Natural killer cell treated with Interleukin-12 subunit alpha and Interleukin-12 subunit beta and Interleukin-15 and Interleukin-18, amount 100 ng/mL, for 72 hours (primary cell): ENCODE data around the gene MED13. TPM values are rescaled to one million over a fixed set of nuclear protein-coding genes. Genes with fewer than 3 reads are reported as not detected.

Experiments used
- ATAC-seq, 2 donors: fragments of 150-1000 bp; cut with Tn5 transposase in 1 of 2; sonication (Bioruptor Pico), chemical (Tn5 transposase) in 1 of 2; 2 replicates each; pipeline ENCODE4 v1.10.0; 2021
- DNase-seq: peaks from one replicate; pipeline ENCODE4 v3.0.0; 2022; ENCODE audit warnings: low spot score
- H3K27ac Mint-ChIP-seq, 2 donors: 1 replicate in 1 of 2; 2 replicates in 1 of 2; pipeline ENCODE4 v1.8.0; 2022; ENCODE audit warnings: mixed read lengths in 2 of 2, mild to moderate bottlenecking in 1 of 2, moderate library complexity in 1 of 2
- H3K27me3 Mint-ChIP-seq, 2 donors: 1 replicate in 1 of 2; 2 replicates in 1 of 2; pipeline ENCODE4 v1.8.0; 2022; ENCODE audit warnings: mixed read lengths in 2 of 2
- H3K36me3 Mint-ChIP-seq: one replicate; pipeline ENCODE4 v1.8.0; 2022; ENCODE audit warnings: mixed read lengths
- H3K4me1 Mint-ChIP-seq, 2 donors: 1 replicate in 1 of 2; 2 replicates in 1 of 2; pipeline ENCODE4 v1.8.0; 2022; ENCODE audit warnings: low read depth in 2 of 2, mixed read lengths in 2 of 2, mild to moderate bottlenecking in 1 of 2
- H3K4me3 Mint-ChIP-seq: one replicate; pipeline ENCODE4 v1.8.0; 2022; ENCODE audit warnings: mixed read lengths
- H3K9me3 Mint-ChIP-seq: 2 replicates; pipeline ENCODE4 v1.8.0; 2022; ENCODE audit warnings: mixed read lengths
- total RNA-seq, 2 donors: library from RNA; stranded (reverse); gene quantifications; one replicate each; pipeline ENCODE4 v1.2.3, GENCODE V29; 2022

MED13 gene
- total RNA-seq, 2 donors from 2014 or later: 75.8 to 129 TPM

DNA sequence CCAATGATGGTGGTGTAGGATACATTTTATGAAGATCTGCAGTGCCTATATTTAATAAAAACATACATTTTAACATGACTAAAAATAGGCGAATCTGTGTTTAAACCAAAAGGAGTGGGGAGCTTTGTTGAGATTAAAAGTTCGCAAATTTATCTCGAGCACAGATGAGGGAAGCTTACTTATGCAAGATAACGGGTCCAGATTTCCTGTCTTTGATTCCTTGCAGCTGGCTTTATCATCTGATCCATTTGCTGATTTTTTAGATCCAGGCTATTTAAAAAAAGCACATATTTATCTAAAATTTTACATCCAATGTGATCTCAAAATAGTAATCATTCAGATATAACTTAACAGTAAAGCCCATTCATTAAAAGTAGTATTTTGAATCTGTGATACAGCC lies 80.3 kb downstream of the MED13 start:
- Mint-ChIP-seq H3K27ac (no peak overlapping the region), H3K36me3 (peaks cover 24% of the 10 kb centered on the region), H3K9me3 (no peaks in the 10 kb centered on the region), H3K27me3 (no peaks in the 10 kb centered on the region), H3K4me3 (no peak overlapping the region), H3K4me1 (peaks cover 7 to 9% of the 10 kb centered on the region in 2 donors)
- ATAC-seq (no peak), DNase-seq (no peak)

DNA sequence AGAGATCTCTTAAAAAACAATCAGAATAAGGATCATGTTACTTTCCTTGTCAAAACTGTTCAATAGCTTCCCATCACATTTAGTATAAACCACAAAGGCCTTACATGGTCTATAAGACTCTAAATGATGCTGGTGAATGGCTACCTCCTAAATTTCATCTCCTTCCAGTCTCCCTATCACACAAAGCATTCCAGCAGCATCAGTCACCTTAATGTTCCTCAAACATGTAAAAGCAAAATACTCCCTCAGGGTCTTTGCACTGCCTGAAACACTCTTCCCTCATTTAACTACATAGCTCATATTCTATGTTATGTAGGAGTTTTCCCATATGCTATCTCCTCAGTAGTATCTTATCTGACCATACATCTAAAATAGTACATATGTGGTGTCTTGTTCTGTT lies 83.8 kb downstream of the MED13 start:
- DNase-seq (no peak), ATAC-seq (no peak)
- Mint-ChIP-seq H3K4me1 (peaks cover 7 to 9% of the 10 kb centered on the region in 2 donors), H3K27me3 (no peaks in the 10 kb centered on the region), H3K4me3 (no peak overlapping the region), H3K36me3 (peaks cover 18% of the 10 kb centered on the region), H3K27ac (no peak overlapping the region), H3K9me3 (no peaks in the 10 kb centered on the region)

DNA sequence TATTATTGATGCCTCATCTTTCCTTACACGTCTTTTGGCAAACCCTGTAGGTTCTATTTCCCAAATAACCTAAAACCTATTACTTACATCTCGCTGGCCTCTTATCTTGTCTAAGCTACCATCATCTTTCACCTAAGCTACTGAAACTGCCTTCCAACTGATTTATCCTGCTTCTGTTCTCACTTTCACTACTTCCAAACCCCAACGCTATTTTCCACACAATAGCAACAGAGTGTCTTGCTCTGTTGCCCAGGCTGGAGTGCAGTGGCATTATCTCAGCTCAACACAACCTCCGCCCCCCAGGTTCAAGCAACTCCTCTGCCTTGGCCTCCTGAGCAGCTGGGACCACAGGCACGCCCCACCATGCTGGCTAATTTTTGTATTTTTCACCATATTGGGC lies 84.5 kb downstream of the MED13 start:
- no peaks in the 10 kb centered on the region for H3K27me3 Mint-ChIP-seq
- no peak for ATAC-seq
- H3K9me3 Mint-ChIP-seq: no peaks in the 10 kb centered on the region
- no peak for DNase-seq
- peaks cover 12% of the 10 kb centered on the region in 2 donors for H3K4me1 Mint-ChIP-seq
- H3K4me3 Mint-ChIP-seq: no peak overlapping the region
- H3K36me3 Mint-ChIP-seq: peaks cover 18% of the 10 kb centered on the region
- H3K27ac Mint-ChIP-seq: no peak overlapping the region

DNA sequence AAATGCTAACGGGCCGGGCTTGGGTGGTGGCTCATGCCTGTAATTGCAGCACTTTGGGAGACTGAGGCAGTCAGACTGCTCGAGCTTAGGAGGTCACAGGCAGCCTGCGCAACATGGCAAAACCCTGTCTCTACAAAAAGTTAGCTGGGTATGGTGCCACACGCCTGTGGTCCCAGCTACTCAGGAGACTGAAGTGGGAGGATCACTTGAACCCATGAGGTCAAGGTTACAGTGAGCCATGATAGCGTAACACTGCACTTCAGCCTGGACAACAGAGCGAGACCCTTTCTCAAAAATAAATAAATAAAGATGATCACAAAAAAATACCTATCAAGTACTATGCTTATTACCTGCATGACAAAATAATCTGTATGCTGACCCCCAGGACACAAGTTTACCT lies 91.0 kb downstream of the MED13 start:
- ATAC-seq: no peak
- H3K36me3 Mint-ChIP-seq: peaks cover 5% of the 10 kb centered on the region
- no peaks in the 10 kb centered on the region for H3K9me3 Mint-ChIP-seq
- no peak overlapping the region for H3K4me3 Mint-ChIP-seq
- H3K4me1 Mint-ChIP-seq: peaks cover 11 to 17% of the 10 kb centered on the region in 2 donors
- no peak for DNase-seq
- peak overlapping the region in 1 of 2 donors; percentile 67 for H3K27ac Mint-ChIP-seq
- no peaks in the 10 kb centered on the region for H3K27me3 Mint-ChIP-seq

DNA sequence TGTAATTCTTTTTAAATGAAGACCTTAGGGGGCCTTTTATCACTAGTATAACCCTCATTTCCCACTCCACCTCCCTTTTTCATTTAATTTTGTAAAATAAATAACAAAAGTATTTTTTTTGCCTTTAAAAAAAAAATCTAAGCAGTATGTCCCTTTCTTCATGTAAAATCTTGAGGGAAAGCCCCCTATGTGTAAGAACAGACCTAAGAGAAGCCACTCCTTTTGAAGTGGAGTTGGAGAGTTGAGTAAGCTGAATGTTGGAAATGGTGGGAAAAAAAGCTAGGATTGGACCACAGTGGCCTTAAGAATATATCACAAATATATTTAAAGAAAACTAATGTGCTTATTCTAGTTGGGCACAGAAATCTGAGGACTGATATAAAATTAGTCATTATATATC lies 92.8 kb downstream of the MED13 start:
- no peak overlapping the region for H3K4me3 Mint-ChIP-seq
- ATAC-seq: no peak
- peaks cover 11 to 17% of the 10 kb centered on the region in 2 donors for H3K4me1 Mint-ChIP-seq
- H3K27ac Mint-ChIP-seq: no peak overlapping the region
- peaks cover 11% of the 10 kb centered on the region for H3K36me3 Mint-ChIP-seq
- no peaks in the 10 kb centered on the region for H3K27me3 Mint-ChIP-seq
- no peaks in the 10 kb centered on the region for H3K9me3 Mint-ChIP-seq
- DNase-seq: no peak

DNA sequence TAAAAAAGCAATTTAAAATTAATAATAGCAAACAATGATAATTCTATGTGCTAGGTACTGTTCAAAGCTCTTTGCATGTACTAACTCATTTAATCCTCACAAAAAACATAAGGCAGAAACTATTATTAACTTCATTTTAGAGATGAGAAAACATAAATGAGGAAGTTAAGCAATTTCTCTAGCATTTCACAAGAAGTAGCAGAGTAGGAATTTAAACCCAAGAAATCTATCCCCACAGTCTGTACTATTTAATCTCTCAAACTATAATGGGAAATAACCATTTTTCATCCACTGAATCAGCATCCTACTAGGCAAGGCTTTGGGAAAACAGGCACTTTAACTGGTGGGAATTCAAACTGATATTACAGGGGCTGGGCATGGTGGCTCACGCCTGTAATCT lies 95.0 kb downstream of the MED13 start:
- no peak overlapping the region for H3K4me3 Mint-ChIP-seq
- no peaks in the 10 kb centered on the region for H3K9me3 Mint-ChIP-seq
- H3K27me3 Mint-ChIP-seq: no peaks in the 10 kb centered on the region
- no peak for DNase-seq
- peaks cover 15% of the 10 kb centered on the region for H3K36me3 Mint-ChIP-seq
- no peak overlapping the region for H3K27ac Mint-ChIP-seq
- no peak for ATAC-seq
- peaks cover 5 to 7% of the 10 kb centered on the region in 2 donors for H3K4me1 Mint-ChIP-seq

DNA sequence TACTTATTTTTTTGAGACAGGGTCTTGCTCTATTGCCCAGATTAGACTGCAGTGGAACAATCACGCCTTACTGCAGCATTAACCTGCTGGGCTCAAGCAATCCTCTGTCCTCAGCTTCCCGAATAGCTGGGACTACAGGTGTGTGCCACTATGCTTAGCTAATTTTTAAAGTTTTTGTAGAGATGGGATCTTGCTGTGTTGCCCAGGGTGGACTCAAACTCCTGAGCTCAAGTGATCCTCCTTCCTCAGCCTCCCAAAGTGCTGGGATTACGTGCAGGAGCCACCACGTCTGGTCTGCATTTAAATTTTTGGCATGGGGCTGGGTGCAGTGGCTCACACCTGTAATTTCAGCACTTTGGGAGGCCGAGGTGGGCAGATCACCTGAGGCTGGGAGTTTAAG lies 96.3 kb downstream of the MED13 start:
- Mint-ChIP-seq H3K27ac (no peak overlapping the region), H3K4me1 (no peaks in the 10 kb centered on the region), H3K36me3 (peaks cover 12% of the 10 kb centered on the region), H3K9me3 (no peaks in the 10 kb centered on the region), H3K4me3 (no peak overlapping the region), H3K27me3 (no peaks in the 10 kb centered on the region)
- ATAC-seq (no peak), DNase-seq (no peak)

DNA sequence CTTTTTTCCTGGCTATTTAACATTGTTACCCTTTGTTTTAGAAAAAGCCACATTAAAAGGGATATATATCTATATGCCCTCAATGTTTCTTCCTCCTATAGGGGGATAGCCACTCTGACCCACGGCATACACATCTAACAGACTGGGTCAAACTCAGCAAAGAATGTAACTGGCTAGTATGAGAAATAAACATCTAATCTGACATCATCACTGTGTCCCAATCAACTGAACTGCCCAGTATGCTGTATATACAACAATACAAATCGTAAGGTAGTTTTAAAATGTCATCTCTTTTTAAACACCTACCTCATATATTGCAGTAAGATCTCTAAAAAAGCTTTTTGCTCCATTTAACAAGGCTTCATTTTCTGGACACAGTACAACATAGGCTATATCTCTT lies 97.3 kb downstream of the MED13 start:
- Mint-ChIP-seq H3K4me1 (no peaks in the 10 kb centered on the region), H3K27ac (no peak overlapping the region), H3K9me3 (no peaks in the 10 kb centered on the region), H3K4me3 (no peak overlapping the region), H3K36me3 (peaks cover 16% of the 10 kb centered on the region), H3K27me3 (no peaks in the 10 kb centered on the region)
- DNase-seq: no peak
- ATAC-seq: no peak

DNA sequence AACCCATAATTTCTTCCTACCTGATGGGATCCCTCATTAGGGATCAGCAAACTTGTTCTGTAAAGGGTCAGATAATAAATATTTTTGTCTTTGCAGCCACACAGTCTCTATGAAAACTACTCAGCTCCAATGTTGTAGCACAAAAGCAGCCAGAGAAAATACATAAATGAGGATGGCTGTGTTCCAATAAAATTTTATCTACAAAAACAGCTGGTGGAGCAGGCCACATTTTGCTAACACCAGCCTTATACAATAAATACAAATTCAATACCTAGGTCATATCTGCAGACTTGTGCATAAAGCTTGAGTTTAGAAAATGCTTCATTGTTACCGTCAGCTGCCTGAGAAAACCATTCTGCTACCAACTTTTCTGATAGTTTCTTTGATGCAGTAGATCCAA lies 98.9 kb downstream of the MED13 start:
- no peak overlapping the region for H3K27ac Mint-ChIP-seq
- H3K9me3 Mint-ChIP-seq: no peaks in the 10 kb centered on the region
- no peak overlapping the region for H3K4me3 Mint-ChIP-seq
- H3K4me1 Mint-ChIP-seq: no peaks in the 10 kb centered on the region
- peaks cover 16% of the 10 kb centered on the region for H3K36me3 Mint-ChIP-seq
- ATAC-seq: no peak
- no peaks in the 10 kb centered on the region for H3K27me3 Mint-ChIP-seq
- no peak for DNase-seq

DNA sequence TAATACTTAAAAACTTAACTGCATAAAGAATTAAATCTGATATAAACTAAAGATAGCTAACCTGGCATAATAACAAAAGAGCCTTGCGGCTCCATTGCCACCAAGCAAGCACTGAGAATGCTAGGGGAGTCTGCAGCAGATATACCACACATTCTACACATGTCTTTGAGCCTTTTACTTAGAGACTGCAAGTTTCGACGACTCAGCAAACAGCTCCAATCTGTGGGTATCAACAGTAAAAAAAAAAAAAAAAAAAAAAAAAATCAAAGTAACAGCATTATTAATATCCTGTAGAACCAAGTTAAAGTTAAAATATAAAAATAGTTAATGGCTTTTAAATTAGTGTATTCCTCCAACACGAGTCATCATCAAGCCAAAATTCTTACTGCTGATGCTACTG lies 109.5 kb downstream of the MED13 start:
- H3K9me3 Mint-ChIP-seq: no peaks in the 10 kb centered on the region
- DNase-seq (no peak), ATAC-seq (no peak)
- H3K4me3 Mint-ChIP-seq: no peak overlapping the region
- no peaks in the 10 kb centered on the region for H3K27me3 Mint-ChIP-seq
- no peaks in the 10 kb centered on the region for H3K4me1 Mint-ChIP-seq
- no peak overlapping the region for H3K27ac Mint-ChIP-seq
- H3K36me3 Mint-ChIP-seq: peaks cover 16% of the 10 kb centered on the region

DNA sequence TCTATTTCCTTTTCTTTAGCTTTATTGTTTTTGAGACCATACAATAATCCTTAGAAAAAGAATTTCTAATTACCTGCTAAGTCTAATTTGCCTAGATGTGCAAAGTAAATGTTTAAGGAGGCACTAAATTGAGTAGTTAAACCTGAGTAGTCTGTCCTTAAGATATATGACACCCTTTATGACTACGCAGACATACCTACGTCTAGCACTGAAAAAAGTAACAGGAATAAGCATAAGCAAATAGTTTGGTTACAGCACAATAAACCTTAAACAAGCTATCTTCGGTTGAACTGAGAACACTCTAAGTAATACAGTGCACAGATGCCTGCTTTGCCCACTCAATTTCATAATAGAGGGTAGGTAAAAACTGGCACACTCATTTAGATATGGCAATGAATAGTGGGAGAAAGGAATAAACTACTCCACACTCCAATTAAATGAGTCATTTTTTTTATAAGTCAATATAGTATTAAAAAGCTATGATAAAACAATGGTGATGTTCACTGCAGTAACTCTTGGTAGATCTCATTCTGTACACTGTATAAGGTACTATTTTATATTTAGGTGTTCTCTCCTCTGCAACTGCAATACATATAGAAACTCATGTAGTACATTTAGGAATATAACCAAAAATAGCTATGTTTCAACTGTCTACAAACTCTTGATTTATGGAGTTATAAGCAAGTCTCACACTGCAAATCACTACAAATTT lies 117.6 kb downstream of the MED13 start:
- ATAC-seq (no peak), DNase-seq (no peak)
- Mint-ChIP-seq H3K36me3 (peaks cover 12% of the 10 kb centered on the region), H3K27me3 (no peaks in the 10 kb centered on the region), H3K27ac (no peak overlapping the region), H3K9me3 (no peaks in the 10 kb centered on the region), H3K4me3 (no peak overlapping the region), H3K4me1 (no peaks in the 10 kb centered on the region)

DNA sequence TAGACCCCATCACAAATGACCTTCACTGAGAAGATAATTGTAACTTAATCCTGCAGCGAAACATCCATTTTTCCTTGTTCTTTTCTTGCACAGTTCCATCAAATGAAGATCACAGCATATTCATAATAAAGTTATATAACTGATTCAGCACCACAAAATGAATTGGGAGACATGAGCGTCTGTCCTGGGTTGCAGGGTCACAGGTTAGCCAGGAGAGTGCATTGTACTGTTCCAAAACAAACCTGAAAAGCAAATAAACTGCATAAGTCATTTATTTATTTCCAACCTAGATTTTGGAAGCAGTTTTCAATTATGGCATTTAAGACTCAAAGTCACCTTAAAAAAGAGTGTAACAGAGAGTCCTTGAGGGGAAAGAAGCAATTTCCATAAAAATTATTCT lies 118.7 kb downstream of the MED13 start:
- Mint-ChIP-seq H3K4me3 (no peak overlapping the region), H3K27ac (peak overlapping the region in 1 of 2 donors; percentile 44), H3K4me1 (no peaks in the 10 kb centered on the region), H3K9me3 (no peaks in the 10 kb centered on the region), H3K27me3 (no peaks in the 10 kb centered on the region), H3K36me3 (peaks cover 12% of the 10 kb centered on the region)
- no peak for DNase-seq
- ATAC-seq: no peak

DNA sequence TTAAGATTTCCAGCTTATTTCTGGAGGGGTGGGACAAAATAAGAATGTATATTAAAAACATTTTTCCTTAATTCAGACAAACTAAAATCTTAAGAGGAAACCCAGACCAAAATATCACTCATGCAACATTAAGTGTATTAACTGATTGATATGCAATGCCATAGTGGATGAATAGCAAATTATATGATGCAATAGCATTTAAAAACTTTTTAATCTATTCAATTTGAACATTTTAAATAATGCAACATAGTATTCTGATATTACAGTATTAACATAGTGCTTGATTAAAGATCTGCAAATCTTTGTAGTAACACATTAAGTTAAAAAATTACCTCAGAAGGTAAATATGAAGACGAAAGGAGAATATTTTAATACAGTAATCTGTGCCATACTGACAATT lies 122.0 kb downstream of the MED13 start:
- Mint-ChIP-seq H3K9me3 (no peaks in the 10 kb centered on the region), H3K36me3 (peaks cover 12% of the 10 kb centered on the region), H3K4me1 (no peaks in the 10 kb centered on the region), H3K4me3 (no peak overlapping the region), H3K27ac (no peak overlapping the region), H3K27me3 (no peaks in the 10 kb centered on the region)
- no peak for DNase-seq
- ATAC-seq: no peak

DNA sequence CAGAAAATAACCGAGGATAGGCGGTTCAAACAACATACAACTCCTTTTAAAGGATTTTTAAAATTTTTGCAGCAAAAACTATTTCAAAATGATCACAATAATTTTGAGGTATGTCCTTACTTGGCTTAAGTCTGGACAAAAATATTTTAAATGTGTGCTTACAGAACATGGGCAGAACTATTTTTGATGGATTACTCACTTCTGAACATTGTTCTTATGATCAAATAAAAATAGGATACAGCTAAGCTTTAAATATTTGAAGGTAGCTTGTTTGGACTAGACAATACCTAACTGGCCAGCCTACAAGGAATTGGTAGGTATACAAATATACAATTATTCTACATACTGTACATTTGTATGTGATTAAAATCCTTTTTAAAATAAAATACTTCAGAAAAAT lies 123.0 kb downstream of the MED13 start:
- ATAC-seq (no peak), DNase-seq (no peak)
- H3K9me3 Mint-ChIP-seq: no peaks in the 10 kb centered on the region
- H3K27me3 Mint-ChIP-seq: no peaks in the 10 kb centered on the region
- no peaks in the 10 kb centered on the region for H3K4me1 Mint-ChIP-seq
- H3K36me3 Mint-ChIP-seq: peaks cover 12% of the 10 kb centered on the region
- no peak overlapping the region for H3K4me3 Mint-ChIP-seq
- no peak overlapping the region for H3K27ac Mint-ChIP-seq

DNA sequence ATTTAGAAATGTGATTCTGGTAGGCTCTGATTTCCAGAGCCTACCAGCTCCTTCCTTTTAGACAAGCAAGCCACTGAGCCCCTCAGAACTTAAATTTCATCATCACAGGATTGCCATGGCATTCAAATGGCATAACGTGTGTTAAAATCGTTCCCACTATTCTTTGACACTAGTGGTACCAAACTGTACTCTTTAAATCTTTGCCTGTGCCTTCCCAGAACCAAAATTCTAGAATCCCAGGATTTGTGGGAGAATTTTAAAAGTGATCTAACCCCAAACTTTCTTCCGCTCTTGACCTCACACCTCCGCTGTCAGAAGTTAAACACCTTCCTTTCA lies 137.0 kb downstream of the MED13 start:
- no peaks in the 10 kb centered on the region for H3K36me3 Mint-ChIP-seq
- no peak for ATAC-seq
- peak overlapping the region; percentile 96 for H3K4me3 Mint-ChIP-seq
- no peaks in the 10 kb centered on the region for H3K9me3 Mint-ChIP-seq
- peaks cover 16 to 22% of the 10 kb centered on the region in 2 donors for H3K4me1 Mint-ChIP-seq
- H3K27ac Mint-ChIP-seq: peak overlapping the region; percentile 91 to 96
- no peak for DNase-seq
- no peaks in the 10 kb centered on the region for H3K27me3 Mint-ChIP-seq
